ENCODE measurements around the gene RAB3C. TPM values are rescaled to one million over a fixed set of nuclear protein-coding genes. Genes with fewer than 3 reads are reported as not detected.

RAB3C gene
- total RNA-seq, 6 experiments from 2014 or later, result not detected

- no peak for DNase-seq
- no peaks in the 10 kb centered on the region; the same call in 1 of the 2 replicates for H3K9me3 Mint-ChIP-seq
- H3K27me3 Mint-ChIP-seq (ENCODE audit: insufficient read depth), result peaks cover 3% of the 10 kb centered on the region; the same call in 1 of the 2 replicates
- no peaks in the 10 kb centered on the region for H3K36me3 Mint-ChIP-seq (ENCODE audit: low read depth)
- TF ChIP-seq CTCF (IDR thresholded peaks at IDR 0.05), result no peak
- no peak overlapping the region for H3K4me3 Mint-ChIP-seq
- no peaks in the 10 kb centered on the region for H3K4me1 Mint-ChIP-seq (ENCODE audit: low read depth)
- H3K27ac Mint-ChIP-seq, result no peak overlapping the region
Observed at GRCh38 chr5:58797021-58797420, 214.1 kb downstream of the RAB3C start.

GRCh38 chr5:58800356-58800755, 217.5 kb downstream of the RAB3C start:
- H3K36me3 Mint-ChIP-seq (ENCODE audit: low read depth), result no peaks in the 10 kb centered on the region
- no peaks in the 10 kb centered on the region for H3K27me3 Mint-ChIP-seq (ENCODE audit: insufficient read depth)
- no peak overlapping the region for H3K27ac Mint-ChIP-seq
- H3K9me3 Mint-ChIP-seq, result no peaks in the 10 kb centered on the region; the same call in 1 of the 2 replicates
- no peak for TF ChIP-seq CTCF (IDR thresholded peaks at IDR 0.05)
- no peak for DNase-seq
- no peaks in the 10 kb centered on the region for H3K4me1 Mint-ChIP-seq (ENCODE audit: low read depth)
- no peak overlapping the region for H3K4me3 Mint-ChIP-seq

GRCh38 chr5:58800861-58801540, 218.1 kb downstream of the RAB3C start:
- Mint-ChIP-seq H3K27me3 (ENCODE audit: insufficient read depth) (no peaks in the 10 kb centered on the region), H3K36me3 (ENCODE audit: low read depth) (no peaks in the 10 kb centered on the region)

GRCh38 chr5:58803056-58803455, 220.2 kb downstream of the RAB3C start:
- H3K9me3 Mint-ChIP-seq, result no peaks in the 10 kb centered on the region
- H3K27ac Mint-ChIP-seq, result no peak overlapping the region
- DNase-seq, result no peak
- H3K4me1 Mint-ChIP-seq (ENCODE audit: low read depth), result no peaks in the 10 kb centered on the region
- H3K36me3 Mint-ChIP-seq (ENCODE audit: low read depth), result no peaks in the 10 kb centered on the region
- H3K4me3 Mint-ChIP-seq, result no peak overlapping the region
- no peak for TF ChIP-seq CTCF (IDR thresholded peaks at IDR 0.05)
- H3K27me3 Mint-ChIP-seq (ENCODE audit: insufficient read depth), result no peaks in the 10 kb centered on the region

More at GRCh38 chr5:58800861-58801540, 218.1 kb downstream of the RAB3C start:
- H3K4me1 Mint-ChIP-seq (ENCODE audit: low read depth), result no peaks in the 10 kb centered on the region
- H3K4me3 Mint-ChIP-seq, result no peak overlapping the region
- DNase-seq, result no peak
- no peak for TF ChIP-seq CTCF (IDR thresholded peaks at IDR 0.05)
- H3K27ac Mint-ChIP-seq, result no peak overlapping the region
- no peaks in the 10 kb centered on the region for H3K9me3 Mint-ChIP-seq

GRCh38 chr5:58804291-58804690, 221.4 kb downstream of the RAB3C start:
- H3K4me3 Mint-ChIP-seq, result no peak overlapping the region
- H3K27me3 Mint-ChIP-seq (ENCODE audit: insufficient read depth), result no peaks in the 10 kb centered on the region

More at GRCh38 chr5:58804291-58804690, 221.4 kb downstream of the RAB3C start:
- DNase-seq, result no peak
- H3K27ac Mint-ChIP-seq, result no peak overlapping the region
- no peak for TF ChIP-seq CTCF (IDR thresholded peaks at IDR 0.05)
- H3K36me3 Mint-ChIP-seq (ENCODE audit: low read depth), result no peaks in the 10 kb centered on the region
- H3K4me1 Mint-ChIP-seq (ENCODE audit: low read depth), result no peaks in the 10 kb centered on the region
- no peaks in the 10 kb centered on the region for H3K9me3 Mint-ChIP-seq

Measured in HFFc6 (cell line).